GM21737 (cell line): ENCODE results near the gene SH3GLB2.
"Not testable (repeated sequence)": the region's sequence is repeated elsewhere in the genome, so short reads cannot be mapped to it uniquely, and the experiment has no call there.

Experiments used
- ATAC-seq: cut with Tn5 transposase; IDR thresholded peaks from one replicate; pipeline ENCODE4 v1.9.1; 2021; ENCODE audit warnings: mild to moderate bottlenecking, moderate library complexity; ENCODE audit not compliant: unreplicated experiment

SH3GLB2 gene

GRCh38 chr9:129004173-129004572 lies 24.0 kb downstream of the SH3GLB2 start:
- not testable (repeated sequence) for ATAC-seq

DNA sequence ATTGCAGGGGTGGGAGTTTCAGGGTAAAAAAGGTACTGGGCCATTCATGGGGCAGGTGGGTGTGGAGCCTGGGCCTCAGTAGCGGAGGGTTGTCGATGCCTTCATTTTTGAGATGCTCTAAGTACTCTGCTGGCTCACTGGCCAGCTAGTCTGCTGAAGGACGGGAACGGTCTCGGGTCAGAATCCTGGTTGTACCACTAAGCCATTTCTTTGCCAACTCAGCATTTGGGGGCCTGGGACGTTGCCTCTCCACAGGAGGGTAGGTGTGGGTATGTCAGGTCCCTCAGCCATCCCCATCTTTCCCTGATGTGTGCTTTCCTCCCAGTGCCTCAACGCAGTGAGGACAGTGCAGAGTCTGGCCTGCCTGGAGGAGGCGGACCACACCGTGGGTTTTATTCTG lies 25.1 kb downstream of the SH3GLB2 start:
- no peak for ATAC-seq

DNA sequence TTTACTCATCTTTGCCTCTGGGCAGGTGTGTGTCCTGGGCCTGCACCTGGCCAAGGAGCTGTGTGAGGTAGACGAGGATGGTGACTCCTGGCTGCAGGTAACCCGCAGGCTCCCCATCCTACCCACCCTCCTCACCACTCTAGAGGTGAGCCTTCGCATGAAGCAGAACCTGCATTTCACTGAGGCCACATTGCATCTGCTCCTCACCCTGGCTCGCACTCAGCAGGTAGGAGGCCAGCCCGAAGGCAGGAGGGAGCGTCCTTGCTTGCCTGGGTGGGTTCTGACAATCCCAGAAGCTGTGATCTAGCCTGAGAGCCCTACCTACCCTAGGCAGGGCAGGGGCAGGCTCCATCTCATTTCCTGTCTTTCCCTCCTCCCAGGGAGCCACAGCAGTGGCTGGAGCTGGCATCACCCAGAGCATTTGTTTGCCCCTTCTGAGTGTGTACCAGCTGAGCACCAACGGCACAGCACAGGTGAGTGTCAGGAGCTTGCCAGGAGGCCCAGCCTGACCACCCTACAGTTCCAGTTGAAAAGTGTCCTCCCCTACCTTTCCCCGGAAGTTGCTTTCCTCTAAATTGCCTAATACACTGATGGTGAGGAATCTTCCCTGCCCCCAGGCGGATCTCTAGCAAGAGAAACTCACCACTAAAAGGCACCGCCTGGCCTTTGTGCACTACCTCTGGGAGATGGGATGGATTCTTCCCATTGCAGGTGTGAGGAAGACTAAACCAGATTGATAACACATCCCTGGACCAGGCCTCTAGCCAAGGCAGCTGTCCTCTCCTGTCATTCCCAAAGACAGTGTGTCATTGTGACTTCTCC lies 26.4 kb downstream of the SH3GLB2 start:
- no peak for ATAC-seq

DNA sequence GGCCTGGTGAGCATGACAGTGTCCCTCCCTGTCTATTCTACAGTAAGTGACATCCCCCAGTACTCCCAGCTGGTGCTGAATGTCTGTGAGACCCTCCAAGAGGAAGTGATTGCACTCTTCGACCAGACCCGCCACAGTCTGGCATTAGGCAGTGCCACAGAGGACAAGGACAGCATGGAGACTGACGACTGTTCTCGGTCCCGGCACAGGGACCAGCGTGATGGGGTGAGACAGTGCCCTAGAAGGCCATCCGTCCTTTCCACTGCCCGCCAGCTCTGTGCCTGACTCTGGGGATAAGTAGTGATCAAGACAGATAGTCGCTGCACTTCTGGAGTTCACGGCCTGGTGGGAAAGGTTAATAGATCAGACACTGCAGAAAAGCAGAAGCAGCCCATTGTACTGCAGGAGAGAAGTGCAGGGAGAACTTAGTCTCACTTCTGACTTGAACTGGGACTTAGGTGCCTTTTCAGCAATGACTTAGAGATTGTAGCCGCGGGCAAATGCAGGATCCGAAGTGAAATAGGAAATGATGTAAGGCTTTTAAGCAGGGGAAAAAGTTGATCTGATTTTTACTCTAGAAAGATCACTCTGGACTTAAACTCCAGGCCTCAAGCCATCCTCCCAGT lies 28.4 kb downstream of the SH3GLB2 start:
- ATAC-seq: no peak

DNA sequence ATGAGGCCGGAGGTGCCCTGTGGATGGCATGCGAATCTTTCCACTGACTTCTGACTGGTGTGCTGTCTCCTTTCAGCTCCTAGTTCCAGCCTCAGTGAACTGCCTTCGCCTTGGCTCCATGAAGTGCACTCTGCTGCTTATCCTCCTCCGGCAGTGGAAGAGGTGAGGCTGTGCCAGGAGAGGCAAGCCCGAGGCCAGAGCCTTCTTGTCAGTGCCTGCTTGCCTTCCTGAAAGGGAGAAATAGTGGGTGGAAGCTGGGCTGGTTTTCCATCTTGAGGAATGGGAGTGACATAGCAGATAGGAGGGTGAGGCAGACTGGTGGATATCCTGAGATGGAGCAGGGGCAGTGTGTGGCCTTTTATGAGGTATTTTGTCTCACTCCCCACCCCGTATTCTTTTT lies 29.7 kb downstream of the SH3GLB2 start:
- no peak for ATAC-seq

DNA sequence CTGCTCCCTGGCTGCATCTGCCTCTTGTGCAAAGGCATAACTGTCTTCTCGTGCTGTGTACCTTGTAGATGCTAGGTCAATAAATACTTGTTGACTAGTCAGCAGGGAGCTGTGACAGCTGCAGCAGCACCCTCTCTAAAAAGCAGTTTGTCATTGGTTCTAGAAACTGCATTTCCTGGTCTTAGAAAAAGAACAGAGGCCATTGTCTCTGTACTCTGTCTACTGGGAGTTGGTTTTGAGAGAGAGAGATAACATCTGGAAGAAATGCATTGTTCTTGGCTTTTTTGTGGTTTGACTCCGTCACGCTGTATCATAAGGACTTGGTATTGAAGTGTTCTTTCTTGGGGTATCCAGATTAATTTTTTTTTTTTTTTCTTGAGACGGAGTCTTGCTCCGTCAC lies 32.3 kb downstream of the SH3GLB2 start:
- no peak for ATAC-seq

GRCh38 chr9:128992995-128993394 lies 35.1 kb downstream of the SH3GLB2 start:
- no peak for ATAC-seq

- ATAC-seq: no peak
These were observed 40.3 kb downstream of the SH3GLB2 start for GRCh38 chr9:128987805-128988204.

DNA sequence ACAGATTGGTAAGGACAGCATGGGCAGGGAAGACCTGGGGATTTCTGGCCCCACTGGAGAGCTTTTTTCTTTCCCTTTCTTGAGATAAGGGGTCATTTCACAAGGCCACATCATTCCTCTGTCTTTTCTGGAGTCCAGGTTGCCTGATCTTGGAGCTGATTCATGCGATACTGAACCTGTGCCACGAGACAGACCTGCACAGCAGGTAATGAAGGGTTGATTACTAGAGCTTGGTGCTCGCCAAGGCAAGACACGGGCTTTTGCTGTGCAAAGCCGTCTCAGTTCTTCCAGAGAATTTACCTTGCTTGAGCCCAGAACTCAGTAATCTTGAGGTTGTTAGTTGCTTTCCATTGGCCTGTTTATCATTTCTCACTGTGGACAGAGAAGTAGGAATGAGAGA lies 41.5 kb downstream of the SH3GLB2 start:
- no peak for ATAC-seq

- no peak for ATAC-seq
These were observed 44.6 kb downstream of the SH3GLB2 start for GRCh38 chr9:128983536-128983935.

DNA sequence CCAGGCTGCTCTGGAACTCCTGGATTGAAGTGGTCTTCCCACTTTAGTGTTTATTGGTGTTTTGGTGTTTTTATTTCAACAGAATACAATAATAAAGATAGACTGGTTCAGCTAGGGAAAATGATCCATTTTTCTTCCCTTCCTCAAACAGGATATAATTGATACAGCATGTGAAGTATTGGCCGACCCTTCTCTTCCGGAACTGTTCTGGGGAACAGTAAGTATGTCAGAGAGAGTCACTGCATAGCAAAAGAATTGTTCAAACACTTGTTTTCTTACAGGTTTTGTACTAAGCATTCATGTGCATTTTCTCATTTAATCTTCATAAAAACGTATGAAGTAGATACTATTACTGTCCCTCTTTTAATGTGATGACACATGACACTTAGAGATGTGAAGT lies 49.0 kb downstream of the SH3GLB2 start:
- no peak for ATAC-seq

DNA sequence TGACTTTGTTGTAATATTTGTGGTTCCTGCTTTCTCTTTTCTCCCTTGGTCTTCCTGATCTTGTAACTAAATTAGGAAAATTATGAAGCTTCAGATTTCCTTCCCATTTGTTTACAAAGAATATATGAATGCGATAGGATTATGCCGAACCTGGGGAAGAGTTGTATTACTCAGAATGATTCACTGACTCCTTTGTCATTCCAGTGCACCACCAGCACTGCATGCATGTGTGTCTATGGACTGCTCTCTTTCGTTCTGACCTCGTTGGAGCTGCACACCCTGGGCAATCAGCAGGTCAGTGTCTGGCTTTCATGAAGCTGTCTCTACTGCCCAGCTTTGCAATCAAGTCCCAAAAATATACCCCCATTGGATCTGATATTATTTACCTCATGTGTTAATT lies 55.2 kb downstream of the SH3GLB2 start:
- ATAC-seq: no peak

DNA sequence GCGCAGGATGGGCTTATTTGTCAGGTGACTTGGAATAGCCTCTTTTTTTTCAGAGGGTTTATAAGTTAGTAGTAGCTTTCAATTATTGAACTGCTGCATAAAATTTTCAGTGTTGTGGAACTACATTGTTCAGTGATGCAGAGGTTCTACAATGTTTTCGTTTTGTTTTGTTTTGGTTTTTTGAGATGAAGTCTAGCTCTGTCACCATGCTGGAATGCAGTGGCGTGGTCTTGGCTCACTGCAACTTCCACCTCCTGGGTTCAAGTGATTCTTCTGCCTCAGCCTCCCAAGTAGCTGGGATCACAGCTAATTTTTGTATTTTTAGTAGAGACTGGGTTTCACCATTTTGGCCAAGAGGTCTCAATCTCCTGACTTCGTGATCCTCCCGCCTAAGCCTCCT lies 58.6 kb downstream of the SH3GLB2 start:
- no peak for ATAC-seq

- ATAC-seq: not testable (repeated sequence)
These were observed 66.7 kb downstream of the SH3GLB2 start for GRCh38 chr9:128961403-128961802.
